Activated CD4-positive, alpha-beta T cell treated with anti-CD3 and anti-CD28 coated beads for 4 hours (primary cell): ENCODE data around the gene ATRN.

ENCODE experiments used
- DNase-seq, 2 donors: peaks; one replicate each; pipeline ENCODE4 v3.0.0-alpha.2; 2020

The ATRN gene

GRCh38 chr20:3659492-3660261 lies 188.9 kb downstream of the ATRN start:
- no peak for DNase-seq

GRCh38 chr20:3660262-3661059 lies 189.6 kb downstream of the ATRN start:
- no peak for DNase-seq

GRCh38 chr20:3661060-3661813 lies 190.4 kb downstream of the ATRN start:
- no peak for DNase-seq

- no peak for DNase-seq
Observed at GRCh38 chr20:3661814-3662665, 191.2 kb downstream of the ATRN start.

GRCh38 chr20:3663031-3663701 lies 192.3 kb downstream of the ATRN start, which contains the start of gene GFRA4:
Gene GFRA4, minus strand, starts transcription at chr20:3663399. Its CDS starts 0 bp downstream, at chr20:3663399.
- DNase-seq: no peak

GRCh38 chr20:3663858-3664257 lies 193.0 kb downstream of the ATRN start:
- no peak for DNase-seq

GRCh38 chr20:3667434-3668037 lies 196.7 kb downstream of the ATRN start:
- DNase-seq: no peak

- DNase-seq: no peak
Observed at GRCh38 chr20:3669710-3670367, 199.0 kb downstream of the ATRN start.

- no peak for DNase-seq
Observed at GRCh38 chr20:3670511-3670910, 199.7 kb downstream of the ATRN start.

GRCh38 chr20:3670945-3671344 lies 200.1 kb downstream of the ATRN start:
- DNase-seq: no peak

GRCh38 chr20:3671986-3672546 lies 201.2 kb downstream of the ATRN start:
- no peak for DNase-seq

GRCh38 chr20:3672547-3673171 lies 201.8 kb downstream of the ATRN start:
- DNase-seq: no peak

GRCh38 chr20:3673221-3674070 lies 202.6 kb downstream of the ATRN start:
- no peak for DNase-seq

- DNase-seq: no peak
Observed at GRCh38 chr20:3674447-3674846, 203.6 kb downstream of the ATRN start.

GRCh38 chr20:3674995-3675900 lies 204.4 kb downstream of the ATRN start:
- no peak for DNase-seq

- DNase-seq: no peak
Observed at GRCh38 chr20:3677733-3678132, 206.9 kb downstream of the ATRN start.

GRCh38 chr20:3678198-3678597 lies 207.4 kb downstream of the ATRN start:
- no peak for DNase-seq
